Islet precursor cell (in vitro differentiated cells): ENCODE data around the gene ACAP3.

Experiments
- DNase-seq: peaks from one replicate; pipeline ENCODE4 v3.0.0-alpha.2; 2018

The ACAP3 gene

DNA sequence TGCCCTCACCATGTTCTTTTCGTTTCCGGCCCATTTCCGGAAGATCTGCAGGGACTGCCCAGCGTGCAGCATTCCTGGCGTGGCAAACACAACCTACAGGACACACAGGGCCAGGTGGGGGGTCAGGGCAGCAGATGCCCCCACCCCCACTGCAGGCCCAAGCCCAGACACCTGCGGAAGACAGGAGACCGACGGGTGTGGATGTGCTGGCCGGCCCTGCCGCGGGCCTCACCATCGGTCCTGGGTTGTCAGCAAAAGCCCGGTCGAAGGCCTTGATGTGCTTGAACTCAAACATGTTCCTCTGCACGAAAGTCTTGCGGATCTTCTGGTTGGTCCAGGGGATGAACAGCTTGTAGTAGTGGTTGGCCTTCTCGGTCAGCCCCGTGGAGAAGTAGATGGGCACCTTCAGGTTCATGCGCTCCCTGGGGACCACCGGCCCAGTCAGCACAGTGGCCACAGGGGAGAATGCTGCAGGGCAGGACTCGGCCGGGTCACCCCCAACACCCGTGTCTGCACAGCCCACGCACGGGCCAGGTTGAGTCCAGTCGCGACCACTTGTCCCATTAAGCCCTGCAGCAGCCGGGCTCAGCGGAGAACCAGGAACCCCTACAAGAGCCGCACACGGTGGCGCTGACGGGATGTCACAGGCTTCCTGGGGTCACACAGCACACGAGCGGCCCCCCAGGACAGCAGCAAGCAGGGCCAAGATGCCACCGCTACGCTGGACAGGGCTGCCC, 5.9 kb upstream of the ACAP3 start:
- no peak for DNase-seq

- no peak for DNase-seq
Measured at GRCh38 chr1:1312450-1313314, 5.0 kb upstream of the ACAP3 start.

DNA sequence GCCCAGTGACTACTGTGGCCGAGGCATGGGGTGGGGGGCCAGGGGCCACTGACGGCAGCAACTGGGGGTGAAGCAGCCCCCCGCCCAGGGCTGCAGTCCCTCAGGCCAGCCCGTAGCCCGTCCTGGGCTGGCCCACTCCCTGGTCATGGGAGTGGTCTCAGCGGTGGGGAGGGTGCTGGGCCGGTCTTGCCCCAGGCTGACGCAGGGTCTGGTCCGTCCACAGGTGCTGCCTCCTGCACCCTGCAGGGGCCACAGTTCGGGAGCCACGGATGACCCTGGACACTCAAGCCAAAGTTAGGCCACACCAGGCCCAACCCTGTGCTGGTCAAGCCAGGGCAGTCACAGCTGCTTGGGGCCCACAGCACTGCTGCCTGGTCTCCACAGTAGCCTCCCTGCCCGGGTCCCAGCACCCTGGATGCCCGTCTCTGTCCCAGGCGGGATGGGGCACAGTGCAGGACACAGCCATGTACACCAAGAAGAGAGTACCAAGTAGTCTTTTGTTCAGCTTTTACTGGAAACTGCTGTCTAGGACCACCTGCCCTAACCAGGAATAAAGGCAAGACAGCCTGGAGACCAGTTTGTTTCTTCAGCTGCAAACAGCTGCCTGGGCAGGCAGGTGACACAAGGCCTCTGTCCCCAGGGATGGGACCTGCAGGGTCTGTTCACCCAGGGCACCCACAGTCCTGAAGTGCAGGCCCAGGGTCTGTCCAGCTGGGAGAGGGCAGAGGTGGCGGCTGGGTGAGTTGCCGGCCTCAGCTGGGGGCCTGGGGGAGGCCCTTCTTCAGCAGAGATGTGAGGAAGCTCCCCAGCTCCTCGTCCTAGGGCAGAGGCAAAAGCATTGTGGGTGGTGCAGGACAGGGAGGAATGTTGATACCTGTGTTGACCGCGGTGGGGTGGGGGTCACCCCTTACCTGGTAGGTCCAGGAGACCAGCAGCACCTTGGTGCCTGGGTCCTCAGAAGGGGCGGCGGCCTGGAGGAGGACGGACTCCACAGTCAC, 3.7 kb upstream of the ACAP3 start:
- DNase-seq = no peak

DNA sequence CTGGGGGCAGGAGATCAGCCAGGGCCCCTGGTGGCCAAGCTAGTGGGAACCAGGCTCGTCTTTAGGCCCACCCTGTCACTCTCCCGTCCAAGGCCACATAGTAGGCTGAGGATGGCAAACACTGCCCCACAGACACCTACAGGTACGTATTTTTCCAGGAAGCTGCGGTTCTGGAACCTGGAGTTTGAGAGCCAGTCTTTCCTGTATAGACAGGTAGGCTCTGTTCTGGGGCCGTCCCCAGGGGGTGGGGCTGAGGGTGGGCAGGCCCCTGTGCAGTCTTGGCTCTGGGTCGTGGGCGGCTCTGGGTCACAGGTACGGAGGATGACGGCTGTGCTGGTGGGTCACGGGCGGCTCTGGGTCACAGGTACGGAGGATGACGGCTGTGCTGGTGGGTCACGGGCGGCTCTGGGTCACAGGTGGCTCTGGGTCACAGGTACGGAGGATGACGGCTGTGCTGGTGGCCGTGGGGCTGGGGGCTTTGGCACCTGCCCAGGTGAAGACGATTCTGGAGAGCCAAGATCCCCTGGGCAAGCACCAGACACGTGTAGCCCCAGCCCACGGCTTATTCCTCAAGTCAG, 2.8 kb upstream of the ACAP3 start:
- DNase-seq = no peak

- DNase-seq = no peak
Measured at GRCh38 chr1:1310109-1310385, 2.3 kb upstream of the ACAP3 start.

GRCh38 chr1:1309251-1310108, 1.8 kb upstream of the ACAP3 start:
- DNase-seq = peak; percentile 70

- no peak for DNase-seq
Measured at GRCh38 chr1:1308756-1309250, 1.1 kb upstream of the ACAP3 start.

GRCh38 chr1:1307261-1307922, 338 bp downstream of the ACAP3 start:
- DNase-seq = no peak

DNA sequence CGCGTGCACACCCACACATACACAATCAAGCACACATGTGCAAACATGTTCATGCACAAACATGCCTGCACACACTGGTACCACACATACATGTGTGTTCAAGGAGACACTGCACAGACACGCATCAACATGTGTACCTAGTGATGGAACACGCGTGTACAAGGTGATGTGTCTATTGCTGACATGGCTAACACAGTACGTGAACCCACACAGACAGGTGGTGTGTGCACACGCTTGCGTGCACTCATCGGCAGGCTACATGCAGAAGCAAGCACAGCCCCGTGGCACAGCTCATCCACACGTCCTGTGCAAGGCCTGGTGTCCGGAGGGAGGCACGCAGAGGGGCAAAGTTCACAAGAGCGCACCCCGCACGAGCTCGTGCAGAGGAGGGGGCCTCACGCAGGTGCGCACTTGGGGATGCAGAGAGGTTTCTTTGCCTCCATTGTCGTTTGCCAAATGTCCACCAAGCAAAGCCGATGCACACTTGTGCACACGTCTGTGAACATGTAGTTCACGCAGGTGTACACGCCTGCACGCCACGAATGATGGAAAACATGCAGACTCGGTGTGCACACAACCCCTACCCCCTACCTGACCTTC, 969 bp downstream of the ACAP3 start:
- DNase-seq = no peak

GRCh38 chr1:1306070-1306660, 1.6 kb downstream of the ACAP3 start:
- no peak for DNase-seq

GRCh38 chr1:1305300-1306069, 2.2 kb downstream of the ACAP3 start:
- peak; percentile 74 for DNase-seq

- peak; percentile 95 for DNase-seq
Measured at GRCh38 chr1:1304331-1305299, 3.1 kb downstream of the ACAP3 start.

DNA sequence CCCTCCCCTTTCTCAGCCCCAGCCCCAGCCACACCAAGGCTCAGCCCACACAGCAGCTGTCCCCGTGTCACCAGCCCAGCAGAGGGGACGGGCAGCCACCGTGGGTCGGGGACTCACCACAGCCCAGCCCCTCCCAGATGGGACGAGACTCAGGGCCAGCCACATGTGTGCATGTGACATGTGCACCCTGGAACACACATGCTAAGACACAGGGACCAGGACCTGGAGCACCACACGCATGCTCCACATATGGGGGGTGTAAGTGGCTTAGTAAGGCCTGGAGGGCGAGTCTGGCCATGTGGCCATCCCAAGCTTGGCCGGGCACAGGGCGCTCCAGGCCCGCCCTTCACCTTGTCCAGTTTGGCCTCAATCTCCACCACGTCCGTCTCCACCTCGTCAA, 4.0 kb downstream of the ACAP3 start:
- no peak for DNase-seq

GRCh38 chr1:1302951-1303509, 4.7 kb downstream of the ACAP3 start:
- no peak for DNase-seq

DNA sequence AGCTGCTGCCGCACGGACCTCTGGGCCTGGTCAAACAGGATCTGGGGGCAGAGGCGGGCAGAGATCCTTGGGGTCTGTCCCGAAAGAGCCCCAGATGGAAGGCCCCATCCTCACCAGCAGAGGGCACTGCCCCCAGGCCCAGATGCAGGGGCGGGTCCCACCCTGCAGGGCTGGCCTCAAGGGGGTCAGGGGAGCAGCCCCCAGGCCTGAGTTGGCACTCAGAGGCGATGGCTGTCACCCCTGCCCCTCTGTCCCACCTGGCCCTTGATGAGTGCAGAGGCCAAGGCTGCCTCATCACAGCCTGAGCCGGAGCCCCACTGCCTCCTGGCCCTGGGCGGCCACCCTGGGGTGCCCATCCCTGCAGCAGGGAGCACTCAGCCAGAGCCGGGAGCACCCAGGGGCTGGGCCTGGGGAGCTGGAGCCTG, 5.7 kb downstream of the ACAP3 start:
- no peak for DNase-seq

DNA sequence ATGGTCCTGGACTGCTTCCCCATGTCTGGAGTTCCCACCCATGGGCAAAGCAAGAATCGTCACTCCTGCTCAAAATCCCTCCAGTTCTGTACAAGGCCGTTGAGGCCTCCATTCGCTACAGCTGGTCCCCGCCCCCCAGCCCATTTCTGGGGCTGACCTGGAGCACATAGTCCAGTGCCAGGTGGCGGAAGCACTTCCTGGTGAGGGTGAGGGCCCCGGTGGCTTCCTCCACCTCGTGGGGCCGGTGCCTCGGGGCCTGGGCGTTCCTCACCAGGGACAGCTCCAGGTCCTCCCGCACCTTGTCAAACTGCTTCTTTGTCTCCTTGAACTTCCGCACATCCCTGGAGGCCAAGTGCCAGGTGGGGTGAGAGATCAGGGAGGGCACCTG, 7.4 kb downstream of the ACAP3 start:
- no peak for DNase-seq

DNA sequence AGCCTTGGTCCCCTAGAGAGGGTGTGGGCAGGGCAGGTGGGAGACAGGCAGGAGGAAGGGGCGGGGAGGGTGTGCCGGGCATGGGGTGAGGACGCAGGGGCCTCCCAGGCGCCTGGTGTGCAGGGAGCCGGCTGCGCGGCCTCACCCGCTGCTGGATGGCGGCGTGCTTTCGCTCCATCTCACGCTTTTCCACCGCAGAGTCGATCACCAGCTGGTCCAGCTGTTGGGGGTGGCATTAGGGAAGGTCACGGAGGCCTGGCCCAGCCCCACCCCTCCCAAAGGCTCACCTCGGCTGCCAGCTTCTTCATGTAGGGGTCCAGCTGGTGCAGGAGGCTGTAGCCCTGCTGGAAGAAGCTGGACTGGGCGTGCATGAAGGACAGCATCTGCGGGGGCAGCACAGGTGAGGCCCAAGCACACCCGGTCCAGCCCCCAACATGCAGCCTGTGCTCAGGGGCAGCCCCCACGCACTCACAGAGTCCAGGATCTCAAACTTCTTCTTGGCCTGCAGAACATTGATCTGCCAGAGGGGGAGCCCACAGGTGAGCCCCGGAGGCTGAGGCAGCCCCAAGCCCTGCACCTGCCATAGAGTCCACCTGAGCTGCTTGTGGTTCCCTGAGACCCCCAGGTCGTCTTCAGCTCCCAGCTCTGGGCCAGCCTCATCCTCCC, 7.9 kb downstream of the ACAP3 start:
- no peak for DNase-seq
